AG08395 (cell line): ENCODE results near the gene TERC.
"Not testable (repeated sequence)": the region's sequence is repeated elsewhere in the genome, so short reads cannot be mapped to it uniquely, and the experiment has no call there.

Source experiments
- DNase-seq: peaks from one replicate; pipeline ENCODE4 v3.0.0; 2012; ENCODE audit warnings: mixed read lengths, low spot score

Gene TERC

GRCh38 chr3:169771497-169772304 is 6.8 kb upstream of the TERC start:
- DNase-seq = peak; percentile 41

DNA sequence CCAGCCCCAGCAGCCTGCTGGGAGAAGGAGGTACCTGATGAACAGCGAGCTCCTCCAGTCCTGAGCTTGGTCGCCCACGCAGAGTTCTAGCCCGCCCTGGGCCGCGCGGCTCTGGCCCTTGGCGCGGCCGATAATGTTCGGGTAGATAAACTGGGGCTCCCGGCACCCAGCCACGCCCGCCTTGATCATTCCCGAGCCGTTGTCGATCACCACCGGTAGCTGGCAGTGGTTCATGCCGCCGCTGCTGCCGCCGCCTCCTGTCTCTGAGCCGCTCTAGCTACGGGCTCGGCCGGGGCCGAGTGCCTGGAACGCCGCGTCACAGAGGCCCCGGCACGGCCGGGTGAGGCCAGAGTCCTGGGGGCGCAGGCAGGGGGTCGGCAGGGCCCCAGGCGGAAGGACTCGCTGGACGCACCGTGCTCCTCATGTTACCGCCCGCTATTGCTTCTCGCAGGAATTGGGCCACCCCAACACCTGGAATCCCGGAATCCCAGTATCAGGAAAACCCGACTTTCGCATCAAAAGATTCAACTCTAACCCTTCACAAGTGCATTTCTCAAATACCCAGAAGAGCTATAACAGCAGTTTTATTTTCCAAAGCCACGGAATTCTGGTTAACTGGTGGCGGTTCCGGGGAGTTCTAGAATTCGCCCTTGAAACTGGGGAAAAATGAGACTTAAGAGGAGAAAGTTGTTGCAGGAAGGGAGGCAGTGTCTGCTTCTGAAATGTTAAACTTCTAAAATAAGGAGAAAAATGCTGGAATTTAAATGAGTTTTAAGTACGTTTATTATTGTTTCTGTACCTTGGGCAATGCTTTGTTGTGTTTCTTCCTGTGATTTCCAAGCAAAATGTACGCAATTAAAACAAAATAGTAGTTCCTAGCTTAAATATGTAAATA is 4.7 kb upstream of the TERC start, which contains the start of gene ACTRT3:
Gene ACTRT3, minus strand, starts transcription at position 275 of the 895 bp plus-strand sequence. Its CDS starts 41 bp downstream, at position 234.
- DNase-seq = peak; percentile 48

GRCh38 chr3:169764312-169764881 is 463 bp downstream of the TERC start:
- peak; percentile 47 for DNase-seq

- no peak for DNase-seq
These were observed 4.4 kb downstream of the TERC start for GRCh38 chr3:169760479-169760878.

- DNase-seq = no peak
These were observed 5.6 kb downstream of the TERC start for GRCh38 chr3:169759256-169759655.

DNA sequence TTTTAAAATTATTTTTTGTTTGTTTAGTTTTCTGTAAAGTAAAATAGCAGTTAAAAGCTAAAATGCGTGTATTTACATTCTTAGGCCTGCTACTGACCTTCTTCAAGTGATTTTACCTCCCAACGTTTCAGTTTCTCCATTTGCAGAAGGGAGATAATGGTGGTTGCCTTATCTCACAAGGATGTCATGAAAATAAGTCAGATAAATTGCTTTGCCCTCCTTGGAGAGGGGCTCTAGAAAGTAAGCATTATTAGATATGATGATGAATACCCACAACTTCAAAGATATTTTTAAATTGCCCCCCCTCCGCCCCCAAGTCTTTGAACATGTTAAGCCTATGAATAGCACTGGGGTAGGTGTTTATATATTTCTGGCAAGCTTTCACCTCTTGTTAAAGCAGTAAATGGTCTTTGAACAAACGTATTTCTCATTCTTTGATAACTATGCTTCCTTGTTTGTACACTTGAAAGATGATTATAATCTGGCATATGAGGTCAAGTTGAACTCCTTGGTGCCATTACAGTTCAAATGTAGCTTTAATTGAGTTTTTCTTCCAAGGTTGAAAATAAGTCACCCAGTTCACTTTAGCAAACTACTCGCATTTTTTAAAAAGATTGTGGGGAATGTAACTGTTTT is 6.4 kb downstream of the TERC start:
- no peak for DNase-seq

- no peak for DNase-seq
These were observed 9.4 kb downstream of the TERC start for GRCh38 chr3:169755488-169755887.

DNA sequence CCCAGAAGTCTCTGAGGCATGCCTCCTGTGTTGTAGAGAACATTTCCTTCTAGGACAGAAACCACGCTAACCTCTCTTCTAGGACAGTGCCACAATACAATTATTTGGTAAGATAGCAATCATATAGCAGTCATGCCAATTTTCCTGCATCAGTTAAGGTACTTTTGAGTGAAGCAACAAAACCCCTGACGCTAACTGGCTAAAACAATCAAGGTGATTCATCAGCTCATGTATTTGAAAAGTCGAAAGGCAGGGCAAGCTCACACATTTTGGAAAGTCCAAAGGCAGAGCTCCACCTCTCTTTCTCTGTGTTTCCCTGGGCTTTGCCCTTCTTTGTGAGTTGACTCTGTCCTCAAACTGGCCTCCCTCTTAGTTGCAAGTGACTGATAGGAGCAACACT is 10.1 kb downstream of the TERC start:
- DNase-seq = no peak

GRCh38 chr3:169751875-169752274 is 13.0 kb downstream of the TERC start:
- no peak for DNase-seq

- no peak for DNase-seq
These were observed 14.2 kb downstream of the TERC start for GRCh38 chr3:169750665-169751064.

- no peak for DNase-seq
These were observed 16.2 kb downstream of the TERC start for GRCh38 chr3:169748670-169749069.

DNA sequence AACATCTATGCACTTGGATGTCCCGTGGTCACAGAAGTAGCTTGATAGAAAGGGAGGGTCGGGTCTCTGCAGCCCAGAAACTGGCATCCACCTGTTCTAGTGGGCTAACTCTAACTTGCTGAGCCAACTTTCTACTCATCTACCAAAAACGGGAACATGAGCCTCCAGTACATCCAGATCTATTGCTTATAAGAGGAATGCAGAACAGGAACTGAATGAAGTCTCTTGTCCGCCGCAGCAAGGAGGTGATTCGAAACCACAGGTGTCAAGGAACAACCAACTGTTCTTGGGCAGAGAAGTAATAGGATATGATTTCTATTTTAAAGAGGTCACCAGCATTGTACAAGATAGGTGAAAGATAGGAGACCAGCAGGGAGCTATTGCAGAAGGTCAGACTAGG is 17.9 kb downstream of the TERC start:
- DNase-seq = no peak

DNA sequence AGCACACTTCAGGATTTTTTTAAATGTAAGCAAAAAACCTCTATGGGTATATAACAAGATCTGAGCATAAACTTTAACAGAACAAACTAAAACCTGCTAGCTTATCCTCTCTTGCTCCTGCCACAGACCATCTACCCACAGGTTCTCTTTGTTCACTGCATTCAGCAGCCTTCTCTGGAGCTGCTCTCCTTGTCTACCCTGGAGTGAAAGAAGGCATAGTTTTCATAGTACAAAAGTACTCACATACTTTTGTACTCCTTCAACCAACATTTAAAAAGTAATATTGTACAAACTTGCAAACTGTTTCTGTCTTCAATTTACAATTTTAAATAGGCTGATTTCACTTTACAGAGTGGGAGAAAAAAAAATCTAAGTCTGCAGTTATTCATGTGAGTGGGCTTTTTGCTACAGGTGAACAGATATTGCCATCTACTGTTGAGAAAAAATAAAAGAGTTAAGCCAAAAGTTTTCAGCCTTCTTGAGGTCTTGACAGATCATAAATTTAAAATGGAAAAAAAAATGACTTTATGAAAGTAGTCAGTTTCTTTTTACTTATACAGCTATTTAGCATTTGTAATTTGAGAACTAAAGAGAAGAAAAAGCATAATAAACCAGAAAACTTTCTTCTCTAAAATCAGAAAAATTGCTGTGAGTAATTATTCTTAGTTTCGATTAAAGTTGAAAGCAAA is 20.4 kb downstream of the TERC start:
- DNase-seq = no peak

DNA sequence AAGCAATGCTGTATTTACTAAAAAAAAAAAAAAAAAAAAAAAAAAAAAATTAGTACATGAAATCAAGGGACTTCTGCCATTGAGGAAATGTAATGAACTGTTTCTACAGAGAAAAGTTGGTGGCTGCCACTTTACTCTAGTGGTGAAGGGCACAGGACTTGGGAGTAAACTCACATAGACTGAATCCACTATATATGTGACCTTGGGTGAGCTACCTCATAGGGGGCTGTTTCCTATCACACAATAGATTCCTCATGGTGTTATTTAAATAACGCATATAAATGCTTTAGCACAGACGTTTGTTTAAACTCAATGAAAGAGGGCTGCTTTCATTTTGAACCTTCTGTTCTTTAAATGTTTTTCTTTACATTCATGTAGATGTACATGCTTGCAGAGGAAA is 25.8 kb downstream of the TERC start:
- DNase-seq = no peak

GRCh38 chr3:169731857-169732256 is 33.0 kb downstream of the TERC start:
- DNase-seq = not testable (repeated sequence)

GRCh38 chr3:169722724-169723123 is 42.1 kb downstream of the TERC start:
- DNase-seq = no peak

DNA sequence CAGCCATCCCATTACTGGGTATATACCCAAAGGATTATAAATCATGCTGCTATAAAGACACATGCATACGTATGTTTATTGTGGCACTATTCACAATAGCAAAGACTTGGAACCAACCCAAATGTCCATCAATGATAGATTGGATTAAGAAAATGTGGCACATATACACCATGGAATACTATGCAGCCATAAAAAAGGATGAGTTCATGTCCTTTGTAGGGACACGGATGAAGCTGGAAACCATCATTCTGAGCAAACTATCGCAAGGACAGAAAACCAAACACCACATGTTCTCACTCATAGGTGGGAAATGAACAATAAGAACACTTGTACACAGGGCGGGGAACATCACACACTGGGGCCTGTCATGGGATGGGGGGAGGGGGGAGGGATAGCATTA is 46.4 kb downstream of the TERC start:
- not testable (repeated sequence) for DNase-seq
